HL-60 (cell line): ENCODE data around the gene PARP3.

Experiments used
- TF ChIP-seq, protein P1 (sequence below): IDR thresholded peaks from one replicate; pipeline ENCODE4 v1.5.1; 2011; ENCODE audit warnings: low read length, control low read depth, inconsistent platforms; ENCODE audit not compliant: insufficient read depth
- TF ChIP-seq, protein P2 (sequence below): IDR thresholded peaks from 2 replicates; pipeline ENCODE4 v1.6.1; 2012; ENCODE audit warnings: low read depth; ENCODE audit not compliant: insufficient replicate concordance

DNA sequence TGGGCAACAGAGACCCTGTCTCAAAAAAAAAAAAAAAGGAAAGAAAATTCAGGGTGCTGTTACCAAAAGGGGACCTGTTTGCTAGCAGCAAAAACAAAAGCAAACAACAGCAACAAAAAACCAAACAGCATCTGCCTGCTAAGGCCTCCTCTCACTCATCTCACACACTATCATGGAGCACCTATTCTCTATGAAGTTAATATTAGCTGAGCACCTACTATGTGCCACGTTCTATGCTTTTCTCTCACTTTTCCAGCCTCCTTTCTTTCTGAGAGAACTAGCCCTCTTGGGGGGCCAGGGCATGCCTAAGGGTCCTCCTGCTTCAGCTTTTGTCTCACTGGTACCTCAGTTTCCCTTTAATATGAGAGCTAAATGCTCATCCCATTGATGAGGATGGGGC, 12.6 kb downstream of the PARP3 start:
- TF ChIP-seq, protein P1, sequence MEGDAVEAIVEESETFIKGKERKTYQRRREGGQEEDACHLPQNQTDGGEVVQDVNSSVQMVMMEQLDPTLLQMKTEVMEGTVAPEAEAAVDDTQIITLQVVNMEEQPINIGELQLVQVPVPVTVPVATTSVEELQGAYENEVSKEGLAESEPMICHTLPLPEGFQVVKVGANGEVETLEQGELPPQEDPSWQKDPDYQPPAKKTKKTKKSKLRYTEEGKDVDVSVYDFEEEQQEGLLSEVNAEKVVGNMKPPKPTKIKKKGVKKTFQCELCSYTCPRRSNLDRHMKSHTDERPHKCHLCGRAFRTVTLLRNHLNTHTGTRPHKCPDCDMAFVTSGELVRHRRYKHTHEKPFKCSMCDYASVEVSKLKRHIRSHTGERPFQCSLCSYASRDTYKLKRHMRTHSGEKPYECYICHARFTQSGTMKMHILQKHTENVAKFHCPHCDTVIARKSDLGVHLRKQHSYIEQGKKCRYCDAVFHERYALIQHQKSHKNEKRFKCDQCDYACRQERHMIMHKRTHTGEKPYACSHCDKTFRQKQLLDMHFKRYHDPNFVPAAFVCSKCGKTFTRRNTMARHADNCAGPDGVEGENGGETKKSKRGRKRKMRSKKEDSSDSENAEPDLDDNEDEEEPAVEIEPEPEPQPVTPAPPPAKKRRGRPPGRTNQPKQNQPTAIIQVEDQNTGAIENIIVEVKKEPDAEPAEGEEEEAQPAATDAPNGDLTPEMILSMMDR = no peak
- TF ChIP-seq, protein P2, sequence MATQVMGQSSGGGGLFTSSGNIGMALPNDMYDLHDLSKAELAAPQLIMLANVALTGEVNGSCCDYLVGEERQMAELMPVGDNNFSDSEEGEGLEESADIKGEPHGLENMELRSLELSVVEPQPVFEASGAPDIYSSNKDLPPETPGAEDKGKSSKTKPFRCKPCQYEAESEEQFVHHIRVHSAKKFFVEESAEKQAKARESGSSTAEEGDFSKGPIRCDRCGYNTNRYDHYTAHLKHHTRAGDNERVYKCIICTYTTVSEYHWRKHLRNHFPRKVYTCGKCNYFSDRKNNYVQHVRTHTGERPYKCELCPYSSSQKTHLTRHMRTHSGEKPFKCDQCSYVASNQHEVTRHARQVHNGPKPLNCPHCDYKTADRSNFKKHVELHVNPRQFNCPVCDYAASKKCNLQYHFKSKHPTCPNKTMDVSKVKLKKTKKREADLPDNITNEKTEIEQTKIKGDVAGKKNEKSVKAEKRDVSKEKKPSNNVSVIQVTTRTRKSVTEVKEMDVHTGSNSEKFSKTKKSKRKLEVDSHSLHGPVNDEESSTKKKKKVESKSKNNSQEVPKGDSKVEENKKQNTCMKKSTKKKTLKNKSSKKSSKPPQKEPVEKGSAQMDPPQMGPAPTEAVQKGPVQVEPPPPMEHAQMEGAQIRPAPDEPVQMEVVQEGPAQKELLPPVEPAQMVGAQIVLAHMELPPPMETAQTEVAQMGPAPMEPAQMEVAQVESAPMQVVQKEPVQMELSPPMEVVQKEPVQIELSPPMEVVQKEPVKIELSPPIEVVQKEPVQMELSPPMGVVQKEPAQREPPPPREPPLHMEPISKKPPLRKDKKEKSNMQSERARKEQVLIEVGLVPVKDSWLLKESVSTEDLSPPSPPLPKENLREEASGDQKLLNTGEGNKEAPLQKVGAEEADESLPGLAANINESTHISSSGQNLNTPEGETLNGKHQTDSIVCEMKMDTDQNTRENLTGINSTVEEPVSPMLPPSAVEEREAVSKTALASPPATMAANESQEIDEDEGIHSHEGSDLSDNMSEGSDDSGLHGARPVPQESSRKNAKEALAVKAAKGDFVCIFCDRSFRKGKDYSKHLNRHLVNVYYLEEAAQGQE = no peak
